Gastrocnemius medialis (tissue), 4 donors: ENCODE results near the gene AHSP.
"Not testable (repeated sequence)": the region's sequence is repeated elsewhere in the genome, so short reads cannot be mapped to it uniquely, and the experiment has no call there.

ENCODE experiments used
- CTCF ChIP-seq, 5 experiments: fragments of 450-650 bp in 3 of 5; fragments of 200-600 bp in 2 of 5; sonication (generic) in 2 of 5; IDR thresholded peaks in 4 of 5; conservative IDR thresholded peaks in 1 of 5; 1 replicate in 4 of 5; 2 replicates in 1 of 5; pipeline ENCODE4 v1.5.1; 2016 to 2019; ENCODE audit warnings: antibody characterized with exemption in 5 of 5, mild to moderate bottlenecking in 3 of 5, moderate library complexity in 3 of 5
- POLR2A ChIP-seq, 2 donors: fragments of 450-650 bp; IDR thresholded peaks; one replicate each; pipeline ENCODE4 v1.6.1; 2017; ENCODE audit warnings: antibody characterized with exemption in 2 of 2, mild to moderate bottlenecking in 2 of 2, moderate library complexity in 2 of 2

DNA sequence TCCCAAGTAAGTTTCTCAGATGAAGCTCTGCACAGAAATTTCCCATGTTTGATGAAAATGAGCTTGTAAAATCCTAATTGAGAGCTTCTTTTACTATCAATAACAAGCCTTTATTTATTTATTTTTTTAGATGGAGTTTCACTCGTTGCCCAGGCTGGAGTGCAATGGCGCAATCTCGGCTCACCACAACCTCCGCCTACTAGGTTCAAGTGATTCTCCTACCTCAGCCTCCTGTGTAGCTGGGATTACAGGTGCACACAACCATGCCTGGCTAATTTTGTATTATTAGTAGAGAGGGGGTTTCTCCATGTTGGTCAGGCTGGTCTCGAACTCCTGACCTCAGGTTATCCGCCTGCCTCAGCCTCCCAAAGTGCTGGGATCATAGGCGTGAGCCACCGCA is 24.1 kb upstream of the AHSP start:
- TF ChIP-seq CTCF (IDR thresholded peaks at IDR 0.05 in 4 of 5, conservative IDR thresholded peaks at IDR 0.05 in 1 of 5); POLR2A (IDR thresholded peaks at IDR 0.05): not testable (repeated sequence)
